ENCODE data around the gene RBM15.

RBM15 gene

DNA sequence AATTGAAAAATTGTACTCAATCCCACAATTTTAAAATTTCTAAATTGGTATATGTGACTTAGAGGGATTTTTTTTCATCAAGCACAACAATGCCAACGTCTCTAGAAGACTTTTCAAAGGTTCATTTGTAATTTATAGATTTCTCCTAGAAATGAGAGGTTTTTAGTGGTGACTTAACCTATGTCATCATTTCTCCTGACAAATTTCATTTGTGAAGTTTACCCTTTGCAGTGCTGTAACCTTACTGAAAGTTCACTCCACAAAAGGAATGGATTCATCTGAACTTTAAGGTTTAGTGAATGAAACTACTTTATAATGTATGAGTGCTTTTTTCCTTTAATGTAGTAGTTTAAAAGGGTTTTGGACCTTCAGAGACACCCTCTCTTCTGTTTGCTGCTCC, 16.1 kb downstream of the RBM15 start:
- Histone ChIP-seq H3K36me3 (ENCODE audit: insufficient read depth, insufficient read length, low read length) (peaks cover 67% of the 10 kb centered on the region), H3K9ac (ENCODE audit: insufficient read length, low read depth) (no peak overlapping the region), H3K4me1 (ENCODE audit: insufficient read depth, insufficient read length) (no peaks in the 10 kb centered on the region), H3K4me3 (ENCODE audit: insufficient read length, low read depth) (no peak overlapping the region), H3K27me3 (ENCODE audit: insufficient read depth, insufficient read length) (no peaks in the 10 kb centered on the region), H3K9me3 (ENCODE audit: insufficient read depth, low read length) (no peaks in the 10 kb centered on the region)
- DNase-seq (ENCODE audit: low read depth, low spot score), result no peak
- TF ChIP-seq ZNF274 (IDR thresholded peaks at IDR 0.05; ENCODE audit: low read depth, low read length) (no peak), YY1 (IDR thresholded peaks at IDR 0.05; ENCODE audit: insufficient read depth, insufficient read length) (no peak), SUZ12 (IDR thresholded peaks at IDR 0.05; ENCODE audit: extremely low read depth, insufficient read depth, insufficient read length) (no peak)

DNA sequence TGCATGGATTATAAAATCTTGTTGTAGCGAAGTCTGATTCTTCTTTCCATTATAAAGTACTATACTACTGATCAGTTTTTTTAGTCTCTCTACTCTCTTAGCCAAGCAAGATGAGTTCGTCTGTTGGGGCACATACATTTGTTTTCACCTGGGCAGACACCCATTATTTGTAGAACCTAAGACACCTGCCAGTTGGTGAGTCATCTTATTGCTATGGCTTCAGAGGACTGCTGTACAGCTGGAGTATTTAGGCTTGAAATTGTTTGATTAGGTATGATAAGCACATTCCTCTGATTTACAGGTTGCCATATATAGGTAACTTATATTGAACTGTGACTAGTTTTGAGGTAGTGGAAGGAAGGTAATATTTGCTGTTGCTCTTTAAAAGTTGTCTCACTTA, 17.2 kb downstream of the RBM15 start:
- H3K9me3 ChIP-seq (ENCODE audit: insufficient read depth, low read length), result no peaks in the 10 kb centered on the region
- no peak for DNase-seq (ENCODE audit: low read depth, low spot score)

DNA sequence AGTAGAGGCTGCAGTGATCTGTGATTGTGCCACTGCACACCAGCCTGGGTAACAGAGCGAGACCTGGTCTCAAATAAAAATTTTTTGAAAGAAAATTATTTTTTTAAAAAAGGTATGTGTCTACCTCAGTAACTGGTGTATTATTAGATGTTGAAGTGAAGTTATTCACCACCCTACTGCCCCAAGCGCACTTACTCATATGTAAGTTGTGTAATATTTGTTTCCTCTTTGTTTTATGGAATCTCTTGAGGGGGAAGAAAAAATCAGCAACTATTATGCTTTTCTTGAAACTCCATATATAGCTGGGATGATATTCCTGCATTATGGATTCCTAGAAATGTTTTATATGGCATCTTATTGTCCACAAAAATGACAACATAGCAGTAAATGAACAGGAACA, 21.3 kb downstream of the RBM15 start:
- TF ChIP-seq ZNF274 (IDR thresholded peaks at IDR 0.05; ENCODE audit: low read depth, low read length) (no peak), YY1 (IDR thresholded peaks at IDR 0.05; ENCODE audit: insufficient read depth, insufficient read length) (no peak), SUZ12 (IDR thresholded peaks at IDR 0.05; ENCODE audit: extremely low read depth, insufficient read depth, insufficient read length) (no peak)
- Histone ChIP-seq H3K4me3 (ENCODE audit: insufficient read length, low read depth) (no peak overlapping the region), H3K4me1 (ENCODE audit: insufficient read depth, insufficient read length) (no peaks in the 10 kb centered on the region), H3K9ac (ENCODE audit: insufficient read length, low read depth) (no peak overlapping the region), H3K27me3 (ENCODE audit: insufficient read depth, insufficient read length) (no peaks in the 10 kb centered on the region), H3K9me3 (ENCODE audit: insufficient read depth, low read length) (no peaks in the 10 kb centered on the region), H3K36me3 (ENCODE audit: insufficient read depth, insufficient read length, low read length) (peaks cover 67% of the 10 kb centered on the region)
- DNase-seq (ENCODE audit: low read depth, low spot score), result no peak

More for the DNA sequence above, 17.2 kb downstream of the RBM15 start:
- H3K9ac ChIP-seq (ENCODE audit: insufficient read length, low read depth), result no peak overlapping the region
- peaks cover 64% of the 10 kb centered on the region for H3K36me3 ChIP-seq (ENCODE audit: insufficient read depth, insufficient read length, low read length)
- no peaks in the 10 kb centered on the region for H3K4me1 ChIP-seq (ENCODE audit: insufficient read depth, insufficient read length)
- no peak for TF ChIP-seq ZNF274 (IDR thresholded peaks at IDR 0.05; ENCODE audit: low read depth, low read length)
- TF ChIP-seq YY1 (IDR thresholded peaks at IDR 0.05; ENCODE audit: insufficient read depth, insufficient read length), result no peak
- TF ChIP-seq SUZ12 (IDR thresholded peaks at IDR 0.05; ENCODE audit: extremely low read depth, insufficient read depth, insufficient read length), result no peak
- H3K4me3 ChIP-seq (ENCODE audit: insufficient read length, low read depth), result no peak overlapping the region
- H3K27me3 ChIP-seq (ENCODE audit: insufficient read depth, insufficient read length), result no peaks in the 10 kb centered on the region

DNA sequence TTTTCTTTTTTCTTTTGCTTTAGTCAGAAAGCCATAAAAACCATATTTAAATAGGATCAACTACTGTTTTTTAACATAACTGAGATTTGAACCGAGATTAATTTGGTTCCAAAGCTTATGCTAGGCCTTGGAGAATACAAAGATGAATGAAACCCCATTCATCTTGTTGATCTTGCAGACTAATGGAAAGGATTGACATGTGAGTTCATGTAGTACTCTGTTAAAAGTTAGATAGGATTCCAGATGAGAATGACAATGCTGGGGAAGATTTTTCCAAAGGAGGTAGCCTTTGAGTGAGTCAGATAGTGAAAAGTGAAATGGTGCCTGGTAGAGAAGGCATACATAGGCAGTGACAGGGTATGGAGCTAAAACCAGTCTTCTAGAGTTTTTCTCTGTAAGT, 22.7 kb downstream of the RBM15 start:
- H3K4me1 ChIP-seq (ENCODE audit: insufficient read depth, insufficient read length), result no peaks in the 10 kb centered on the region
- DNase-seq (ENCODE audit: low read depth, low spot score), result no peak
- no peak overlapping the region for H3K4me3 ChIP-seq (ENCODE audit: insufficient read length, low read depth)
- H3K36me3 ChIP-seq (ENCODE audit: insufficient read depth, insufficient read length, low read length), result peaks cover 62% of the 10 kb centered on the region
- H3K27me3 ChIP-seq (ENCODE audit: insufficient read depth, insufficient read length), result no peaks in the 10 kb centered on the region
- no peak overlapping the region for H3K9ac ChIP-seq (ENCODE audit: insufficient read length, low read depth)
- TF ChIP-seq YY1 (IDR thresholded peaks at IDR 0.05; ENCODE audit: insufficient read depth, insufficient read length), result no peak
- no peak for TF ChIP-seq SUZ12 (IDR thresholded peaks at IDR 0.05; ENCODE audit: extremely low read depth, insufficient read depth, insufficient read length)
- no peak for TF ChIP-seq ZNF274 (IDR thresholded peaks at IDR 0.05; ENCODE audit: low read depth, low read length)
- no peaks in the 10 kb centered on the region for H3K9me3 ChIP-seq (ENCODE audit: insufficient read depth, low read length)

DNA sequence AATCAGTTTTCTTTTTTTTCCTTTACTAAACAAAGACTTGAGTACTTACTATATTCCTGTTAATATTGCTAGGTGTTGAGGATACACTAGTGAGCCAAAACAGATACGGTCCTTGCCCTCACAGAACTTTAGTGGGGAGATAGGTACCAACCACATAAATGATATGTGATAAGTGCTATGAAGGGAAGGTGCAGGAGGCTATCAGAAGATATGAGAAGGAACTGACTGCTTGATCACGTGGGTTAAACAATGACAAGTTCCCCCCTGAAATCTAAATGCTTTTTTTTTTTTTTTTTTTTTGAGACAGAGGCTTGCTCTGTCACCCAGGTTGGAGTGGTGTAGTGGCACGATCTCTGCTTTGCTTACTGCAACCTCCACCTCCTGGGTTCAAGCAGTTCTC, 25.0 kb downstream of the RBM15 start:
- Histone ChIP-seq H3K9me3 (ENCODE audit: insufficient read depth, low read length) (no peaks in the 10 kb centered on the region), H3K36me3 (ENCODE audit: insufficient read depth, insufficient read length, low read length) (peaks cover 57% of the 10 kb centered on the region), H3K9ac (ENCODE audit: insufficient read length, low read depth) (no peak overlapping the region), H3K27me3 (ENCODE audit: insufficient read depth, insufficient read length) (no peaks in the 10 kb centered on the region), H3K4me1 (ENCODE audit: insufficient read depth, insufficient read length) (no peaks in the 10 kb centered on the region), H3K4me3 (ENCODE audit: insufficient read length, low read depth) (no peak overlapping the region)
- no peak for TF ChIP-seq YY1 (IDR thresholded peaks at IDR 0.05; ENCODE audit: insufficient read depth, insufficient read length)
- TF ChIP-seq ZNF274 (IDR thresholded peaks at IDR 0.05; ENCODE audit: low read depth, low read length), result no peak
- no peak for TF ChIP-seq SUZ12 (IDR thresholded peaks at IDR 0.05; ENCODE audit: extremely low read depth, insufficient read depth, insufficient read length)
- DNase-seq (ENCODE audit: low read depth, low spot score), result no peak

DNA sequence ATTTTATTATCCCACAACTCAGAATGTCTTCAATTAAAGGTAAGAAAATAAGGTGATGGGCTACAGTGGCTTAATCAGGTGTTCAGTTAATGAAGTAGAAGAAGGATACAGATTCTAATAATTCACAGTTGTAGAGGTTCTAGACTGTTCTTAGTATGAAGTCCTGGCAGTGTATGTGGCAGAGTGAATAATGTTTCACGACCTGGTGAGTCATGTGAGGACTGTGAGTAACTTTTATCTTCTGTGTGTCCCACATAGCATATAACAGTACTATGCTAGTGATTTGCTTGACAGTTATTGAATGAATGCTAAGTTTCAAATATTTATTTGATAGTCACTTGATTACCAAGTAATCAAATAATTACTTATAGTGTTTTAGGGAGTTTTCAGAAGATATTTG, 31.6 kb downstream of the RBM15 start:
- H3K4me1 ChIP-seq (ENCODE audit: insufficient read depth, insufficient read length), result no peaks in the 10 kb centered on the region
- H3K27me3 ChIP-seq (ENCODE audit: insufficient read depth, insufficient read length), result no peaks in the 10 kb centered on the region
- no peak overlapping the region for H3K4me3 ChIP-seq (ENCODE audit: insufficient read length, low read depth)
- TF ChIP-seq YY1 (IDR thresholded peaks at IDR 0.05; ENCODE audit: insufficient read depth, insufficient read length) (no peak), ZNF274 (IDR thresholded peaks at IDR 0.05; ENCODE audit: low read depth, low read length) (no peak), SUZ12 (IDR thresholded peaks at IDR 0.05; ENCODE audit: extremely low read depth, insufficient read depth, insufficient read length) (no peak)
- DNase-seq (ENCODE audit: low read depth, low spot score), result no peak
- no peaks in the 10 kb centered on the region for H3K9me3 ChIP-seq (ENCODE audit: insufficient read depth, low read length)
- H3K9ac ChIP-seq (ENCODE audit: insufficient read length, low read depth), result no peak overlapping the region
- peaks cover 52% of the 10 kb centered on the region for H3K36me3 ChIP-seq (ENCODE audit: insufficient read depth, insufficient read length, low read length)

DNA sequence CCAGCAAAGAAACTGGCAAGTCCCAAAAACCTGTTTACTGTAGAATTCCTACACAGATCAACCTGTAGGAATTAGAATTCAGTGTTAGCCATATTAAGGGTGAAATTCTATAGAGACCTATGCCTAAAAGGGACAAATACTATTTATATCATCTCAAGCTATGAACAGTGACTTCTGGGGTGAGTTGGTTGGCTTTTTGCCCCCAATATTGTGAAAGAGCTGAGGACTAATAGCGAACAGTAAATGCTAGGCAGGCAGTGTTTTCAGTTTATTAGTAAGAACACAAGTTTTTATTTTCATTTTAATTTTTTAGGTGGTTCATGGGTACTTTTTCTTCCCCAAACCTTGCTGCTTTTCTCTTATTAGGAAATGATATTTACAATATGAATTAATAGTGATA, 36.3 kb downstream of the RBM15 start:
- Histone ChIP-seq H3K4me3 (ENCODE audit: insufficient read length, low read depth) (no peak overlapping the region), H3K36me3 (ENCODE audit: insufficient read depth, insufficient read length, low read length) (peaks cover 80% of the 10 kb centered on the region), H3K9ac (ENCODE audit: insufficient read length, low read depth) (no peak overlapping the region), H3K27me3 (ENCODE audit: insufficient read depth, insufficient read length) (no peaks in the 10 kb centered on the region), H3K9me3 (ENCODE audit: insufficient read depth, low read length) (no peaks in the 10 kb centered on the region), H3K4me1 (ENCODE audit: insufficient read depth, insufficient read length) (no peaks in the 10 kb centered on the region)
- DNase-seq (ENCODE audit: low read depth, low spot score), result no peak
- no peak for TF ChIP-seq SUZ12 (IDR thresholded peaks at IDR 0.05; ENCODE audit: extremely low read depth, insufficient read depth, insufficient read length)
- no peak for TF ChIP-seq YY1 (IDR thresholded peaks at IDR 0.05; ENCODE audit: insufficient read depth, insufficient read length)
- no peak for TF ChIP-seq ZNF274 (IDR thresholded peaks at IDR 0.05; ENCODE audit: low read depth, low read length)
